ENCODE data around the gene NAALADL2.

DNA sequence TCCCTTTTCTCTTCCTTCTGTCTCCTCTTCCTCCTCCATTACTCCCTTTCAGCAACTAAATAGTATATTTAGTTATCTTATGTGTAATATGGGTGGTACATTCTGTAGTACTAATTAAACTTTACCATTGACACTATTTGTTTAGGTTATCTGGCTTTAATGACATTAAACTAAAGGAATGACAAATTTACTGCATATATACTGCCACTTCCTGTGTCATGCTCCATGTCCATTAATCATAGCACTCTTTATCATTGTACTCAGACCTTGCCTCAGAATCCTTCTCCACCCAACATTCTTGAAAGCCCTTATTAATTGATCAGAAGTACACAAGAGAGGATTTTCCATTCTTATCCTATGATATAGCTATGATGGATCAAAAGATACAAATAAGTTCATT lies 244.2 kb downstream of the NAALADL2 start:
- TF ChIP-seq EZH2 (IDR thresholded peaks at IDR 0.05): no peak
- TF ChIP-seq POLR2AphosphoS5 (IDR thresholded peaks at IDR 0.05; ENCODE audit: borderline replicate concordance, low read depth, low read length): no peak
